Omental fat pad (tissue), 4 donors: ENCODE results near the gene TPRG1L. TPM values are rescaled to one million over a fixed set of nuclear protein-coding genes. Genes with fewer than 3 reads are reported as not detected.
"Not testable (repeated sequence)": the region's sequence is repeated elsewhere in the genome, so short reads cannot be mapped to it uniquely, and the experiment has no call there.

Experiments used
- ATAC-seq: fragments of 150-250 bp; one replicate; pipeline ENCODE4 v1.9.1; 2016; ENCODE audit warnings: mild to moderate bottlenecking, moderate library complexity; ENCODE audit not compliant: low FRiP score
- DNase-seq: peaks from one replicate; pipeline ENCODE4 v3.0.0-alpha.2; 2019; ENCODE audit warnings: low spot score
- total RNA-seq, 4 donors: library from RNA; depleted of rRNA; stranded (reverse); fragments of >200 nt; gene quantifications; one replicate each; pipeline ENCODE4 v1.1.0, GENCODE V29; 2016
- TF ChIP-seq, protein P1 (sequence below), 3 donors: fragments of 450-650 bp; IDR thresholded peaks; one replicate each; pipeline ENCODE4 v1.5.1; 2016 to 2017; ENCODE audit warnings: antibody characterized with exemption in 3 of 3, mild to moderate bottlenecking in 3 of 3, moderate library complexity in 2 of 3

Gene TPRG1L
- 10 to 100 TPM; 24.9 to 53.0 (median 37.4) TPM for total RNA-seq

- peak; percentile 97 for DNase-seq
- ATAC-seq, result peak; percentile 96
- TF ChIP-seq, protein P1, sequence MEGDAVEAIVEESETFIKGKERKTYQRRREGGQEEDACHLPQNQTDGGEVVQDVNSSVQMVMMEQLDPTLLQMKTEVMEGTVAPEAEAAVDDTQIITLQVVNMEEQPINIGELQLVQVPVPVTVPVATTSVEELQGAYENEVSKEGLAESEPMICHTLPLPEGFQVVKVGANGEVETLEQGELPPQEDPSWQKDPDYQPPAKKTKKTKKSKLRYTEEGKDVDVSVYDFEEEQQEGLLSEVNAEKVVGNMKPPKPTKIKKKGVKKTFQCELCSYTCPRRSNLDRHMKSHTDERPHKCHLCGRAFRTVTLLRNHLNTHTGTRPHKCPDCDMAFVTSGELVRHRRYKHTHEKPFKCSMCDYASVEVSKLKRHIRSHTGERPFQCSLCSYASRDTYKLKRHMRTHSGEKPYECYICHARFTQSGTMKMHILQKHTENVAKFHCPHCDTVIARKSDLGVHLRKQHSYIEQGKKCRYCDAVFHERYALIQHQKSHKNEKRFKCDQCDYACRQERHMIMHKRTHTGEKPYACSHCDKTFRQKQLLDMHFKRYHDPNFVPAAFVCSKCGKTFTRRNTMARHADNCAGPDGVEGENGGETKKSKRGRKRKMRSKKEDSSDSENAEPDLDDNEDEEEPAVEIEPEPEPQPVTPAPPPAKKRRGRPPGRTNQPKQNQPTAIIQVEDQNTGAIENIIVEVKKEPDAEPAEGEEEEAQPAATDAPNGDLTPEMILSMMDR (IDR thresholded peaks at IDR 0.05), result no peak
These were observed at the start of gene TPRG1L for GRCh38 chr1:3624200-3625136. Gene TPRG1L, plus strand, starts transcription at chr1:3625015. Its CDS starts 58 bp downstream, at chr1:3625073.

DNA sequence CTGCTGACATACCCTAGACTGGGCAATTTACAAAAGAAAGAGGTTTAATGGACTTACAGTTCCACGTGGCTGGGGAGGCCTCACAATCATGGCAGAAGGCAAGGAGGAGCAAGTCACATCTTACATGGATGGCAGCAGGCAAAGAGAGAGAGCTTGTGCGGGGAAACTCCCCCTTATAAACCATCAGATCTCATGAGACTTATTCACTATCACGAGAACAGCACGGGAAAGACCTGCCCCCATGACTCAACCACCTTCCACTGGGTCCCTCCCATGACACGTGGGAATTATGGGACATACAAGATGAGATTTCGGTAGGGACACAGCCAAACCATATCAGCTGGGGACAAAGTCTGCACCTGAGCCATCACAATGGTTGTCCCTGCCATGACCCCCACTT lies 49.3 kb upstream of the TPRG1L start:
- DNase-seq, ATAC-seq: not testable (repeated sequence)

GRCh38 chr1:3575993-3576392 lies 48.8 kb upstream of the TPRG1L start:
- ATAC-seq (no peak), DNase-seq (no peak)
- TF ChIP-seq, protein P1 (IDR thresholded peaks at IDR 0.05), result no peak

DNA sequence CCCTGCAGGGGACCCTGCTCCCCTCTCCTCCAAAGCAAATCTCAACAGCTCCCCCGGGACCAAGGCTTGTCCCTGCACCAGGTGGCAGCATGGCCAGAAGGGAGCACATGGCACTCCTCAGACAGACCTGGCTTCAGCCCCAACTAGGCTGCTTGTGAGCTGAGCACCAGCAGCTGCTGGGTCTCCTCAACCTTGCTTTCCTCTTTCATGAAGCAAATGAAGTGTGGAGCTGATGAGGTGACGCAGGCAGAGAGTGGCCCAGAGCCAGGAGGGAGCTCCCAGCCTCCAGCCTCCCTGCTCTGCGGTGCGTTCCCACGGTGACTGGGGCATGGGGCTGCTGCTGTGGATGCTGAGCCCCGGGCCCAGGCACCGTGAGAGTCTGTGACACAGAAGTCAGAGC lies 47.5 kb upstream of the TPRG1L start:
- DNase-seq (no peak), ATAC-seq (no peak)
- TF ChIP-seq, protein P1 (IDR thresholded peaks at IDR 0.05), result no peak

- no peak for ATAC-seq
- TF ChIP-seq, protein P1 (IDR thresholded peaks at IDR 0.05), result no peak
- DNase-seq, result no peak
These were observed 46.9 kb upstream of the TPRG1L start for GRCh38 chr1:3577711-3578432.

- DNase-seq, result no peak
- TF ChIP-seq, protein P1 (IDR thresholded peaks at IDR 0.05), result no peak
- ATAC-seq, result no peak
These were observed 46.4 kb upstream of the TPRG1L start for GRCh38 chr1:3578433-3578805.

- no peak for ATAC-seq
- TF ChIP-seq, protein P1 (IDR thresholded peaks at IDR 0.05), result no peak
- DNase-seq, result no peak
These were observed 45.9 kb upstream of the TPRG1L start for GRCh38 chr1:3578906-3579305.
